Tibial nerve (tissue), 4 donors: ENCODE data around the gene NOTCH1. TPM values are rescaled to one million over a fixed set of nuclear protein-coding genes. Genes with fewer than 3 reads are reported as not detected.

Source experiments
- DNase-seq, 2 donors: peaks; one replicate each; pipeline ENCODE4 v3.0.0-alpha.2; 2019; ENCODE audit warnings: low spot score in 2 of 2
- H3K27ac ChIP-seq, 4 donors: fragments of 200-600 bp; sonication (generic) in 3 of 4; one replicate each; pipeline ENCODE4 v1.5.1; 2017 to 2019; ENCODE audit warnings: mild to moderate bottlenecking in 1 of 4
- H3K27me3 ChIP-seq, 2 donors: fragments of 200-600 bp; sonication (generic) in 1 of 2; one replicate each; pipeline versions ENCODE4 v1.5.1 to v1.6.0; 2017 to 2019
- H3K36me3 ChIP-seq, 3 donors: fragments of 200-600 bp; sonication (generic); one replicate each; pipeline ENCODE4 v1.5.1; 2018 to 2019
- H3K4me1 ChIP-seq, 4 donors: fragments of 200-600 bp; sonication (generic) in 3 of 4; one replicate each; pipeline ENCODE4 v1.5.1; 2017 to 2019
- H3K4me3 ChIP-seq, 4 donors: fragments of 200-600 bp; sonication (generic) in 3 of 4; one replicate each; pipeline ENCODE4 v1.5.1; 2017 to 2019; ENCODE audit warnings: mild to moderate bottlenecking in 1 of 4, moderate library complexity in 1 of 4
- H3K9me3 ChIP-seq, 4 donors: fragments of 200-600 bp; sonication (generic) in 3 of 4; one replicate each; pipeline ENCODE4 v1.5.1; 2017 to 2019
- EP300 ChIP-seq, 2 donors: sonication (generic); formaldehyde crosslinking; IDR thresholded peaks; one replicate each; pipeline ENCODE4 v1.6.1; 2017; ENCODE audit warnings: antibody characterized with exemption in 2 of 2, mild to moderate bottlenecking in 1 of 2
- POLR2A ChIP-seq, 2 donors: fragments of 450-650 bp; IDR thresholded peaks; one replicate each; pipeline ENCODE4 v1.6.1; 2017; ENCODE audit warnings: antibody characterized with exemption in 2 of 2, mild to moderate bottlenecking in 2 of 2, moderate library complexity in 2 of 2
- WGBS, 2 donors: methylation state at CpG; one replicate each; pipeline ENCODE4 v1.1.5; 2018; 5-methylcytosine and 5-hydroxymethylcytosine counted together
- total RNA-seq, 4 donors: library from RNA; depleted of rRNA; stranded (reverse); fragments of >200 nt; gene quantifications; one replicate each; pipeline ENCODE4 v1.1.0, GENCODE V29; 2016
- TF ChIP-seq, protein P1 (sequence below), 5 experiments: fragments of 200-600 bp in 3 of 5; fragments of 450-650 bp in 2 of 5; sonication (generic) in 3 of 5; IDR thresholded peaks; one replicate each; pipeline ENCODE4 v1.5.1; 2016 to 2019; ENCODE audit warnings: antibody characterized with exemption in 5 of 5, mild to moderate bottlenecking in 3 of 5, moderate library complexity in 2 of 5

The NOTCH1 gene
- total RNA-seq, 4 donors from 2014 or later = 29.3 to 65.4 (median 41.5) TPM

DNA sequence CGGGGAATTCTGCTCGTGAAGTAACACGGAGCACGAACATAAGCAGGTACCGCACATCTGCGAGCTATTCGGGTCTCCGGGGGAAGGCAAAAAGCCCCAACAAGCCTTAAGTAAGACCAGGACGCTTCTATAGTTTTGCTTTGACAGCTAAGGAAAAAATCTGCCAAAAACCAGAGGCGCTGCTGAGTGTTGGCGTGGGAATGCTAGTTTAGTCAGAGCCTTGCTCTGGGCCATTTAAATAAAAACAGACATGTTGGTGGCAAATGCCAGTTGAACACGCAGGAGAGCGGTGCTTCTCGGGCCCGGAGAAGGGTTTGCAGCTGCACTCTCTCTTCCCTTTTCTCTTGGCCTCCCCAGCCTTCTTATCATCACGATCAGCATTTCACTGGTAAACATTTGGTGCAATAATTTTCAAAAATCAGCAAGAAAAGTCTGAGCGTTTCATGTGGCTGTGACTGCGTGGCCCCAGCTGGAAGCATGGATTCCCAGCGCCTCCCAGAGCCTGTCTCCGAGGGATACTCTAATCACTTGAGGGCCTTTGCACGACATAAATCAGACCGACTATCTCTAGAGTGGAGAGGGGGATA is 6.4 kb upstream of the NOTCH1 start:
- Histone ChIP-seq H3K27me3 (no peaks in the 10 kb centered on the region), H3K9me3 (no peaks in the 10 kb centered on the region), H3K36me3 (no peaks in the 10 kb centered on the region), H3K4me1 (peaks cover 0 to 51% (median 38%) of the 10 kb centered on the region in 4 donors), H3K27ac (peak overlapping the region in 3 of 4 donors; percentile 70 to 88 (median 78)), H3K4me3 (no peak overlapping the region)
- WGBS, 2 donors = 46 to 47% methylated on average over 22 of the region's 22 CpGs
- DNase-seq = no peak
- peak in 1 of 2 donors; percentile 10 for TF ChIP-seq EP300 (IDR thresholded peaks at IDR 0.05)
- TF ChIP-seq, protein P1, sequence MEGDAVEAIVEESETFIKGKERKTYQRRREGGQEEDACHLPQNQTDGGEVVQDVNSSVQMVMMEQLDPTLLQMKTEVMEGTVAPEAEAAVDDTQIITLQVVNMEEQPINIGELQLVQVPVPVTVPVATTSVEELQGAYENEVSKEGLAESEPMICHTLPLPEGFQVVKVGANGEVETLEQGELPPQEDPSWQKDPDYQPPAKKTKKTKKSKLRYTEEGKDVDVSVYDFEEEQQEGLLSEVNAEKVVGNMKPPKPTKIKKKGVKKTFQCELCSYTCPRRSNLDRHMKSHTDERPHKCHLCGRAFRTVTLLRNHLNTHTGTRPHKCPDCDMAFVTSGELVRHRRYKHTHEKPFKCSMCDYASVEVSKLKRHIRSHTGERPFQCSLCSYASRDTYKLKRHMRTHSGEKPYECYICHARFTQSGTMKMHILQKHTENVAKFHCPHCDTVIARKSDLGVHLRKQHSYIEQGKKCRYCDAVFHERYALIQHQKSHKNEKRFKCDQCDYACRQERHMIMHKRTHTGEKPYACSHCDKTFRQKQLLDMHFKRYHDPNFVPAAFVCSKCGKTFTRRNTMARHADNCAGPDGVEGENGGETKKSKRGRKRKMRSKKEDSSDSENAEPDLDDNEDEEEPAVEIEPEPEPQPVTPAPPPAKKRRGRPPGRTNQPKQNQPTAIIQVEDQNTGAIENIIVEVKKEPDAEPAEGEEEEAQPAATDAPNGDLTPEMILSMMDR (IDR thresholded peaks at IDR 0.05) = no peak

DNA sequence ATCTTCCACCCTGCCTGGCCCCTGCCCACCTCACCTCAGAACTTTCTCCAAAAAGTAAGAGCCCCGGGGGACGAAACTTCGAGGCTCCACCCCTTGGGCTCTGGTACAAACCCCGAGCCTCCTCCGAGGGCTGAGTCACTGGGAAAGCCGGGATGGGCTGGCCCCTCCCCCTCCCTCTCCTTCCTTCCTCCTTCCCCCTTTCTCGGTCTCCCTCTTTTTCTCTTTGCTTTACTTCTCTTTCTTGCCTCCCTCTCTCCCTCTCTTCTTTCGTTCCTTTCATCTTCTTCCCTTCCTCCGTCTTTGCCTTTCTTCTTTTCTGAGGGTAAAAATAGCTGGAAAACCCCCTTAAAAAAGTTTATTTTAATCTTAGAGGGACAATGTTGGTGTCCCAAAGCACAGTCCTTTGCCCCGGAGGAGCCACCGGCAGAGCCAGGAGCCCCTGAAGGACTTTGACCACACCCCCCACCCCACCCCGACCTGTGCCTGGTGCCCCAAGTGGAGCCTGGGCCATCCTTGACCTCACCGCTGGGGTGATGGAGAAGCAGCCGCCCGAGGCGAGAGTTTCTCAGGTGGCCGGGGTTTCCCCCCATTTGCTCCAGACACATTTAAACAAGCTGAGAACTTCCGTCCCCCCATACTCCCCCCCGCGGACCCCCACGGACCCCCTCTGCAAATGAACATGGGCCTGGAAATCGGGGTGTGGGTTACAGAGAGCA is 5.7 kb upstream of the NOTCH1 start:
- WGBS, 2 donors = 20 to 30% methylated on average over 22 of the region's 22 CpGs
- TF ChIP-seq, protein P1 (IDR thresholded peaks at IDR 0.05) = no peak
- TF ChIP-seq EP300 (IDR thresholded peaks at IDR 0.05) (no peak), POLR2A (IDR thresholded peaks at IDR 0.05) (no peak)
- no peaks in the 10 kb centered on the region for H3K27me3 ChIP-seq
- H3K27ac ChIP-seq = peak overlapping the region in 3 of 4 donors; percentile 70 to 88 (median 78)
- H3K9me3 ChIP-seq = no peaks in the 10 kb centered on the region
- DNase-seq = peak; percentile 65 to 67
- H3K4me3 ChIP-seq = peak overlapping the region in 1 of 4 donors; percentile 6
- H3K4me1 ChIP-seq = peaks cover 0 to 51% (median 41%) of the 10 kb centered on the region in 4 donors
- H3K36me3 ChIP-seq = no peaks in the 10 kb centered on the region

DNA sequence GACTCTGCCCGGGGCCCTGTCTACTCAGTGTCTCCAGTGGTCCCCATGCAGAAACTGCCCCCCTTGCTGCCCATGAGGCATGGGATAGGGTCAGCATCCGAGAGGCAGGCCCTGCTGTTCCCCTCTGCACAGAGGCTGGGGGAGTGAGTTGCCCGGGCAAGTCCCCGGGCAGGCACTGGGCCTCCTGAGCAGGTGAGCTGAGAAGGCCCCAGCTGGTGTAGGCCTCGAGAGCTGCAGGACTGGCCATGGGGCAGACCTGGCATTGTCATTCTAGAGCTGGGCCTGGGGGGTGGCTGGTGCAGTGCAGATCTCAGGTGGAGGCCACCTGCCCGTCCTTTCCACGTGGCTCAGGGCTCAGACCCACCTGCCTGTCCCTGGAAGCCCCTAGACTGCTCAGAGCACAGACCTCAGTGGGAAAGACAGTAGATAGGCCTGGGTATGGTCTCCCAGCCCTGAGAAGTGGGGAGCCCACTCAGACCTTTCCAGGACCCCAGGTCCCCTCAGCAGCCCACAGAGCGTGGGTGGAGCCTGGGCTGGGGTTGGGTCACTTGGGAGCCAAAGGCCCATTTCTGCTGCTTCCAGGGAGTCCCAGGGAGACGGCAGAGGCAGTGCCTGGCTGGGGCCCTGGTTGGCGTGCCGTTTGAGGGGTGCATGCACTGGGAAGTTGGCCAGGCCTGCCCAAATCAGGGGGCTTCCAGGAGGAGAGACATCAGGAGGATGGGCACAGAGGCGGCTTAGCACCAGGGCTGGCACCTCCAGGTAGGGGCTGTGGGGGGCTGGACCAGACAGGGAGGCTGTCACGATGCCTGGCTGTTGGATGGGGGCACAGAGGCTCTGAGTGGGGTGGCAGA is 4.8 kb upstream of the NOTCH1 start:
- Histone ChIP-seq H3K27me3 (no peaks in the 10 kb centered on the region), H3K36me3 (no peaks in the 10 kb centered on the region), H3K4me3 (peak overlapping the region in 1 of 4 donors; percentile 6), H3K27ac (peak overlapping the region; percentile 21 to 88 (median 74)), H3K9me3 (no peaks in the 10 kb centered on the region), H3K4me1 (peaks cover 0 to 55% (median 45%) of the 10 kb centered on the region in 4 donors)
- no peak for DNase-seq
- 78 to 79% methylated on average over 6 to 11 of the region's 13 CpGs for WGBS, 2 donors
- no peak for TF ChIP-seq EP300 (IDR thresholded peaks at IDR 0.05)
- TF ChIP-seq, protein P1 (IDR thresholded peaks at IDR 0.05) = no peak
- no peak for TF ChIP-seq POLR2A (IDR thresholded peaks at IDR 0.05)

DNA sequence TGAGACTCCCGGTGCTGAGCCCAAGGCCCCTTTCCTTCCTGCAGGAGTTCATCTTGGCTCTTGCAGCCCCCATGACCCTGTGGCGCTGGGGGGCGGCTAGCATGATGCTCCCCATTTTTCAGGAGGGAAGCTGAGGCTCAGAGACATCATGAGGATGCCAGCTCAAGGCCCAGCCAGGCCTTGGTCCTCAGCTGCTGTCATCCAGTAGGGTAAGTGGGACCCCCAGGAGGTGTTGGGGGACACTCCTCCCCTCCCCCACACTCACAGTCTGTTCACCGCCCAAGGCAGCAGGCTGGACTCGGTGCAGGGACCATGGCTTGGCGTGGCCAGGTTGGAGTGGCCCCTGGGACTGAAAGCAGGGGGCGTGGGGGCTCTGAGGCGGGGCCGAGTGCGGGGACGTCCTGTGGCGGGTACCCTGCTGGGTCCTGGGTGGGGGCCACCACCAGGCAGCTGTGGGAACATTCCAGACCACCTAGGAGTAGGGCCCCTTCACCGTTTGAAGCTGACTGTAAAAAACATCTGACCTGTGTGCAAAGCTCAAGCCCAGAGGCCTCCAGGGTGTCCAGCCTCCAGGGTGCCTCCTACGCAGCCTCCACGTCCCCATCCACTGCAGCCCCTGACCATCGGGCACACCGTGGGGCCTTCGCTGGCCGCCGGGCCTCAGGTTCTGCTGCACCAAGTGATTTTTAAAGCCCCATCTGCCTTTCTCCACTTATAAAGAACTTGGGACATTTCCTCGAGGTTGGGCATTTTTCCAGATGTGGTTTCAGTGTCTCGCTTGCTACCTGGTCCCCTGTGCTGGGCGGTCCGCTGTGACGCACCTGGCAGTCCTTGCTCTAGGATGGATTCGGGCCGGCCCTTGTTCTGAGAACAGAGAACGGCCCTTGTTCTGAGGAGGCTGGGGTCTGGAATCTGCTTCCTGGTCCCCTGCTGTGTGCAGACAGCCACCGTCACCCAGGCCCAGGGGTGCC is 3.4 kb upstream of the NOTCH1 start:
- TF ChIP-seq, protein P1 (IDR thresholded peaks at IDR 0.05) = no peak
- TF ChIP-seq POLR2A (IDR thresholded peaks at IDR 0.05) = no peak
- no peak for TF ChIP-seq EP300 (IDR thresholded peaks at IDR 0.05)
- peak overlapping the region in 1 of 4 donors; percentile 93 for H3K27ac ChIP-seq
- no peaks in the 10 kb centered on the region for H3K36me3 ChIP-seq
- H3K4me3 ChIP-seq = no peak overlapping the region
- H3K9me3 ChIP-seq = no peaks in the 10 kb centered on the region
- no peaks in the 10 kb centered on the region for H3K27me3 ChIP-seq
- H3K4me1 ChIP-seq = peaks cover 0 to 59% (median 46%) of the 10 kb centered on the region in 4 donors
- WGBS, 2 donors = 81 to 85% methylated on average over 25 to 27 of the region's 29 CpGs
- no peak for DNase-seq
